IMR-90 (cell line): ENCODE measurements around the gene MBL2. TPM values are rescaled to one million over a fixed set of nuclear protein-coding genes. Genes with fewer than 3 reads are reported as not detected.

ENCODE experiments used
- ATAC-seq: fragments of 200-7000 bp; cut with Tn5 transposase; 2 replicates; pipeline ENCODE4 v1.9.1; 2020; ENCODE audit warnings: low read depth, mild to moderate bottlenecking, moderate library complexity
- BruUV-seq: library from RNA; stranded (reverse); fragments of 400-500 nt; replicated peaks from 2 replicates; lab custom pipeline; 2021; lab: Mats Ljungman, UMichigan
- CTCF ChIA-PET: fragments of 300-600 bp; formaldehyde crosslinking; extraction: SDS; loops from one replicate; lab custom pipeline; 2021; ENCODE audit warnings: antibody characterized with exemption; lab: Yijun Ruan, JAX
- POLR2A ChIA-PET: fragments of 300-600 bp; sonication (Branson Sonifier 250); formaldehyde crosslinking; loops from one replicate; lab custom pipeline; 2022; ENCODE audit warnings: antibody characterized with exemption; ENCODE audit not compliant: unreplicated experiment; lab: Charles Lee
- DNase-seq: peaks from one replicate; pipeline ENCODE4 v3.0.0; 2013
- H2AFZ ChIP-seq: replicated peaks from 2 replicates; pipeline ENCODE3; 2013; ENCODE audit warnings: low read length, mild to moderate bottlenecking; ENCODE audit not compliant: poor library complexity
- H2AK5ac ChIP-seq: 2 replicates; pipeline ENCODE4 v1.6.1; 2013; ENCODE audit warnings: low read depth, low read length, inconsistent platforms
- H2AK9ac ChIP-seq: replicated peaks from 2 replicates; pipeline ENCODE3; 2013; ENCODE audit warnings: mild to moderate bottlenecking, low read depth, low read length, moderate library complexity; ENCODE audit not compliant: poor library complexity
- H2BK120ac ChIP-seq: 2 replicates; pipeline ENCODE4 v1.6.1; 2013; ENCODE audit warnings: low read depth, low read length, inconsistent platforms
- H2BK15ac ChIP-seq: 3 replicates; pipeline ENCODE4 v1.6.1; 2013; ENCODE audit warnings: low read depth, low read length, inconsistent platforms
- H2BK20ac ChIP-seq: 2 replicates; pipeline ENCODE4 v1.6.1; 2013; ENCODE audit warnings: low read depth, mild to moderate bottlenecking, inconsistent platforms, low read length, moderate library complexity
- H2BK5ac ChIP-seq: 2 replicates; pipeline ENCODE4 v1.6.1; 2013; ENCODE audit warnings: mild to moderate bottlenecking, low read depth, low read length, inconsistent platforms; ENCODE audit not compliant: poor library complexity, severe bottlenecking
- H3K14ac ChIP-seq: replicated peaks from 2 replicates; pipeline ENCODE4 v1.6.1; 2013; ENCODE audit warnings: low read depth, low read length, inconsistent platforms
- H3K18ac ChIP-seq: 2 replicates; pipeline ENCODE4 v1.6.1; 2013; ENCODE audit warnings: low read depth, low read length, control low read depth
- H3K23ac ChIP-seq: 2 replicates; pipeline ENCODE4 v1.6.1; 2013; ENCODE audit warnings: low read depth, low read length, inconsistent platforms
- H3K27ac ChIP-seq: 2 replicates; pipeline ENCODE4 v1.5.1; 2013; ENCODE audit warnings: mild to moderate bottlenecking, control low read depth, low read length; ENCODE audit not compliant: insufficient read depth
- H3K27me3 ChIP-seq: 2 replicates; pipeline ENCODE4 v1.6.1; 2013; ENCODE audit warnings: low read length; ENCODE audit not compliant: control insufficient read depth, insufficient read depth
- H3K36me3 ChIP-seq: 2 replicates; pipeline ENCODE4 v1.6.1; 2013; ENCODE audit warnings: low read length, mixed read lengths; ENCODE audit not compliant: control insufficient read depth, insufficient read depth
- H3K4ac ChIP-seq: 2 replicates; pipeline ENCODE4 v1.6.1; 2013; ENCODE audit warnings: low read depth, low read length, inconsistent platforms
- H3K4me1 ChIP-seq: 2 replicates; pipeline ENCODE4 v1.6.1; 2013; ENCODE audit warnings: low read length, mixed read lengths; ENCODE audit not compliant: control insufficient read depth, insufficient read depth
- H3K4me2 ChIP-seq: 2 replicates; pipeline ENCODE4 v1.6.1; 2013; ENCODE audit warnings: low read depth, mild to moderate bottlenecking, control low read depth, low read length, moderate library complexity
- H3K4me3 ChIP-seq: 2 replicates; pipeline ENCODE4 v1.5.1; 2013; ENCODE audit warnings: low read depth, mild to moderate bottlenecking, control low read depth, low read length, moderate library complexity; ENCODE audit not compliant: insufficient read depth
- H3K56ac ChIP-seq: 2 replicates; pipeline ENCODE4 v1.6.1; 2013; ENCODE audit warnings: low read length, inconsistent platforms; ENCODE audit not compliant: insufficient read depth; ENCODE audit errors: extremely low read depth
- H3K79me1 ChIP-seq, 2 experiments: 2 replicates each; pipeline ENCODE4 v1.6.1; 2013; ENCODE audit warnings: low read length in 2 of 2, inconsistent platforms in 1 of 2, low read depth in 1 of 2
- H3K9ac ChIP-seq: 2 replicates; pipeline ENCODE4 v1.6.1; 2013; ENCODE audit warnings: low read depth, low read length, control low read depth
- H3K9me1 ChIP-seq: 2 replicates; pipeline ENCODE4 v1.6.1; 2013; ENCODE audit warnings: low read length, inconsistent platforms; ENCODE audit not compliant: insufficient read depth
- H3K9me3 ChIP-seq: 2 replicates; pipeline ENCODE4 v1.6.1; 2013; ENCODE audit warnings: low read length; ENCODE audit not compliant: control insufficient read depth, insufficient read depth
- H4K20me1 ChIP-seq: 2 replicates; pipeline ENCODE4 v1.6.1; 2013; ENCODE audit warnings: low read length, inconsistent platforms; ENCODE audit not compliant: insufficient read depth
- H4K5ac ChIP-seq: 2 replicates; pipeline ENCODE4 v1.6.1; 2013; ENCODE audit warnings: mild to moderate bottlenecking, low read depth, low read length, control low read depth
- H4K8ac ChIP-seq, 2 experiments: 2 replicates each; pipeline ENCODE4 v1.6.1; 2013; ENCODE audit warnings: low read depth in 2 of 2, low read length in 2 of 2, control low read depth in 1 of 2, inconsistent platforms in 1 of 2
- H4K91ac ChIP-seq: 2 replicates; pipeline ENCODE4 v1.6.1; 2013; ENCODE audit warnings: low read depth, low read length, inconsistent platforms; ENCODE audit not compliant: insufficient read depth
- MAZ ChIP-seq: IDR thresholded peaks from 2 replicates; pipeline ENCODE4 v1.6.1; 2012; ENCODE audit warnings: low read depth, mild to moderate bottlenecking, low read length, improper control_type of control experiment, moderate library complexity, borderline replicate concordance
- SMC3 ChIP-seq: fragments of 150-350 bp; IDR thresholded peaks from 2 replicates; pipeline ENCODE4 v1.6.1; 2016; ENCODE audit warnings: low read depth, mild to moderate bottlenecking, antibody characterized with exemption, low read length, moderate library complexity
- WGBS, 2 experiments: methylation state at CpG; one replicate each; pipeline versions ENCODE4 v1.1.5 to v1.1.7; 2013; ENCODE audit warnings: missing lambda C conversion rate in 2 of 2; ENCODE audit not compliant: insufficient read length in 1 of 2; ENCODE audit errors: extremely low coverage in 2 of 2; 5-methylcytosine and 5-hydroxymethylcytosine counted together
- dilution Hi-C: fragments of 300-500 bp; cut with HindIII; formaldehyde crosslinking; loops from one replicate; pipeline ENCODE4 v1.14.3; 2018; ENCODE audit warnings: low sequenced_read_pairs; ENCODE audit not compliant: unreplicated experiment
- in situ Hi-C: fragments of 300-500 bp; cut with MboI; formaldehyde crosslinking; loops from 3 replicates; pipeline ENCODE4 v1.14.3; 2019; ENCODE audit warnings: low sequenced_read_pairs, inconsistent platforms, mixed read lengths
- intact Hi-C: fragments of 100-400 bp; cut with micrococcal nuclease; formaldehyde crosslinking; loops from 2 replicates; pipeline ENCODE4 v1.10.0; 2022
- polyA plus RNA-seq, 3 experiments: library from polyadenylated mRNA; depleted of rRNA; stranded (reverse); fragments of >200 nt; gene quantifications; 2 replicates each; pipeline ENCODE4 v1.2.3, GENCODE V29; 2012; ENCODE audit warnings: low replicate concordance in 1 of 3
- total RNA-seq: library from RNA; depleted of rRNA; stranded (reverse); fragments of >200 nt; gene quantifications from 2 replicates; pipeline ENCODE4 v1.2.3, GENCODE V29; 2012

Gene MBL2
- total and polyA plus RNA-seq, 2 of the 4 experiments (the other 2 are of a cell fraction): not detected

GRCh38 chr10:52720018-52720417 is 52.6 kb downstream of the MBL2 start:
- H3K27me3 ChIP-seq: no peaks in the 10 kb centered on the region
- H3K56ac ChIP-seq: no peak overlapping the region
- TF ChIP-seq SMC3 (no peak), MAZ (no peak)

More at GRCh38 chr10:52720018-52720417, 52.6 kb downstream of the MBL2 start:
- Histone ChIP-seq H3K23ac (no peak overlapping the region), H3K4ac (no peak overlapping the region), H3K14ac (no peak overlapping the region), H4K5ac (no peak overlapping the region), H3K27ac (no peak overlapping the region), H4K20me1 (no peaks in the 10 kb centered on the region), H4K91ac (no peak overlapping the region), H2AFZ (no peak overlapping the region), H3K9me3 (no peaks in the 10 kb centered on the region), H2AK9ac (no peak overlapping the region), H3K4me3 (no peak overlapping the region), H2BK15ac (no peak overlapping the region), H3K4me1 (no peaks in the 10 kb centered on the region), H2AK5ac (no peak overlapping the region), H3K9me1 (no peaks in the 10 kb centered on the region; the same call in 1 of the 2 replicates), H3K36me3 (no peaks in the 10 kb centered on the region), H2BK20ac (no peak overlapping the region), H3K18ac (no peak overlapping the region), H4K8ac (no peak overlapping the region), H3K9ac (no peak overlapping the region), H2BK120ac (no peak overlapping the region), H3K79me1 (no peaks in the 10 kb centered on the region), H3K4me2 (no peak overlapping the region), H2BK5ac (no peak overlapping the region)
- BruUV-seq: no TSS peak
- WGBS, 2 experiments: no CpG with 5 or more reads among the region's 4 CpGs
- CTCF ChIA-PET: no interaction called here
- ATAC-seq: peak; percentile 21; the same call in 1 of the 2 replicates
- POLR2A ChIA-PET: no interaction called here
- in situ Hi-C loops: loop anchor here (10.0 kb wide), 1 partner anchor 415 kb away; no protein-coding TSS in a partner anchor
- dilution Hi-C loops: no loop called here
- no peak for DNase-seq
- intact Hi-C loops: loop anchor here (10.0 kb wide), 1 partner anchor 145 kb away; no protein-coding TSS in a partner anchor
